Activated CD8-positive, alpha-beta T cell treated with anti-CD3 and anti-CD28 coated beads for 36 hours (primary cell): Measurements from ENCODE around the gene ATP9B. TPM values are rescaled to one million over a fixed set of nuclear protein-coding genes. Genes with fewer than 3 reads are reported as not detected.

ENCODE experiments used
- ATAC-seq: fragments of 200-7000 bp; cut with Tn5 transposase; one replicate; pipeline ENCODE4 v1.10.0; 2021; ENCODE audit warnings: mild to moderate bottlenecking, moderate library complexity
- CTCF ChIA-PET: fragments of 350-600 bp; sonication (Branson Sonifier 250); formaldehyde crosslinking; loops from one replicate; lab custom pipeline; 2021; ENCODE audit warnings: antibody characterized with exemption; lab: Charles Lee
- POLR2A ChIA-PET: fragments of 350-600 bp; sonication (Branson Sonifier 250); formaldehyde crosslinking; loops from one replicate; lab custom pipeline; 2021; ENCODE audit warnings: antibody characterized with exemption; lab: Charles Lee
- DNase-seq: peaks from one replicate; pipeline ENCODE4 v3.0.0-alpha.2; 2020
- H3K27ac Mint-ChIP-seq: one replicate; pipeline ENCODE4 v1.8.0; 2021; ENCODE audit warnings: mild to moderate bottlenecking, mixed read lengths
- H3K27me3 Mint-ChIP-seq: one replicate; pipeline ENCODE4 v1.8.0; 2021; ENCODE audit warnings: mixed read lengths
- H3K36me3 Mint-ChIP-seq: one replicate; pipeline ENCODE4 v1.8.0; 2021; ENCODE audit warnings: low read depth, mixed read lengths
- H3K4me1 Mint-ChIP-seq: one replicate; pipeline ENCODE4 v1.8.0; 2021; ENCODE audit warnings: low read depth, mixed read lengths
- H3K4me3 Mint-ChIP-seq: one replicate; pipeline ENCODE4 v1.8.0; 2021; ENCODE audit warnings: mild to moderate bottlenecking, moderate library complexity, mixed read lengths
- H3K9me3 Mint-ChIP-seq: one replicate; pipeline ENCODE4 v1.8.0; 2021; ENCODE audit warnings: mixed read lengths
- intact Hi-C: fragments of 100-400 bp; cut with micrococcal nuclease; formaldehyde crosslinking; loops from one replicate; pipeline ENCODE4 v1.10.0; 2022
- total RNA-seq, 2 experiments: library from RNA; stranded (reverse); gene quantifications; one replicate each; pipeline ENCODE4 v1.2.3, GENCODE V29; 2021
- TF ChIP-seq, protein P1 (sequence below): fragments of 200-600 bp; IDR thresholded peaks from one replicate; pipeline ENCODE4 v1.8.0; 2022; ENCODE audit warnings: antibody characterized with exemption, mild to moderate bottlenecking

Gene ATP9B
- total RNA-seq, 2 experiments from 2014 or later = 18.9 to 21.1 TPM

DNA sequence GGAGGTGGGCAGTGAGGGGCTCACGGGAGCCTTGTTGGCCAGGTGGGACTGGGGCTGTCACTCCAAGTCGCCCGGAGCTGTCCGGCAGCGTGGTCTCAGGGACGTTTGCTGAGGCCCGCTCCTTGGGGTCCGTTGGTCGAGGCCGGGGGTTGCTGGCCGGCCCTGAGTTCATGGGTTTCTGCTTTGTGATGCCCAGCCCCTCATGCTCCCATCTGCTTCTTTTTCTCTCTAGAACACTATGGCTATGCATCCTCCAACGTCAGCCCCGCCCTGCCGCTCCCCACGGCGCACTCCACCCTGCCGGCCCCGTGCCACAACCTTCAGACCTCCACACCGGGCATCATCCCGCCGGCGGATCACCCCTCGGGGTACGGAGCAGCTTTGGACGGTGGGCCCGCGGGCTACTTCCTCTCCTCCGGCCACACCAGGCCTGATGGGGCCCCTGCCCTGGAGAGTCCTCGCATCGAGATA, 341.0 kb downstream of the ATP9B start:
- intact Hi-C loops = no loop called here
- ChIA-PET CTCF (no interaction called here), POLR2A (no interaction called here)
- Mint-ChIP-seq H3K4me3 (no peak overlapping the region), H3K9me3 (peaks cover 2% of the 10 kb centered on the region), H3K36me3 (peaks cover 63% of the 10 kb centered on the region), H3K27ac (no peak overlapping the region), H3K27me3 (no peaks in the 10 kb centered on the region), H3K4me1 (peaks cover 41% of the 10 kb centered on the region)
- TF ChIP-seq, protein P1, sequence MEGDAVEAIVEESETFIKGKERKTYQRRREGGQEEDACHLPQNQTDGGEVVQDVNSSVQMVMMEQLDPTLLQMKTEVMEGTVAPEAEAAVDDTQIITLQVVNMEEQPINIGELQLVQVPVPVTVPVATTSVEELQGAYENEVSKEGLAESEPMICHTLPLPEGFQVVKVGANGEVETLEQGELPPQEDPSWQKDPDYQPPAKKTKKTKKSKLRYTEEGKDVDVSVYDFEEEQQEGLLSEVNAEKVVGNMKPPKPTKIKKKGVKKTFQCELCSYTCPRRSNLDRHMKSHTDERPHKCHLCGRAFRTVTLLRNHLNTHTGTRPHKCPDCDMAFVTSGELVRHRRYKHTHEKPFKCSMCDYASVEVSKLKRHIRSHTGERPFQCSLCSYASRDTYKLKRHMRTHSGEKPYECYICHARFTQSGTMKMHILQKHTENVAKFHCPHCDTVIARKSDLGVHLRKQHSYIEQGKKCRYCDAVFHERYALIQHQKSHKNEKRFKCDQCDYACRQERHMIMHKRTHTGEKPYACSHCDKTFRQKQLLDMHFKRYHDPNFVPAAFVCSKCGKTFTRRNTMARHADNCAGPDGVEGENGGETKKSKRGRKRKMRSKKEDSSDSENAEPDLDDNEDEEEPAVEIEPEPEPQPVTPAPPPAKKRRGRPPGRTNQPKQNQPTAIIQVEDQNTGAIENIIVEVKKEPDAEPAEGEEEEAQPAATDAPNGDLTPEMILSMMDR = no peak
- DNase-seq (no peak), ATAC-seq (no peak)

DNA sequence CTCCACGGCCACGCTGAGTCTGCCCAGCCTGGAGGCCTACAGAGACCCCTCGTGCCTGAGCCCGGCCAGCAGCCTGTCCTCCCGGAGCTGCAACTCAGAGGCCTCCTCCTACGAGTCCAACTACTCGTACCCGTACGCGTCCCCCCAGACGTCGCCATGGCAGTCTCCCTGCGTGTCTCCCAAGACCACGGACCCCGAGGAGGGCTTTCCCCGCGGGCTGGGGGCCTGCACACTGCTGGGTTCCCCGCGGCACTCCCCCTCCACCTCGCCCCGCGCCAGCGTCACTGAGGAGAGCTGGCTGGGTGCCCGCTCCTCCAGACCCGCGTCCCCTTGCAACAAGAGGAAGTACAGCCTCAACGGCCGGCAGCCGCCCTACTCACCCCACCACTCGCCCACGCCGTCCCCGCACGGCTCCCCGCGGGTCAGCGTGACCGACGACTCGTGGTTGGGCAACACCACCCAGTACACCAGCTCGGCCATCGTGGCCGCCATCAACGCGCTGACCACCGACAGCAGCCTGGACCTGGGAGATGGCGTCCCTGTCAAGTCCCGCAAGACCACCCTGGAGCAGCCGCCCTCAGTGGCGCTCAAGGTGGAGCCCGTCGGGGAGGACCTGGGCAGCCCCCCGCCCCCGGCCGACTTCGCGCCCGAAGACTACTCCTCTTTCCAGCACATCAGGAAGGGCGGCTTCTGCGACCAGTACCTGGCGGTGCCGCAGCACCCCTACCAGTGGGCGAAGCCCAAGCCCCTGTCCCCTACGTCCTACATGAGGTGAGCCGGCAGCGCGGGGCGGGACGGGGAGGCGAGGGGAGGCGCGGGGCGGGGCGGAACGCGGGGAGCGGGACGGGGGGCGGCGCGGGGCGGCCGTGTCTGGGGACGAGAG, 341.8 kb downstream of the ATP9B start:
- ChIA-PET CTCF (no interaction called here), POLR2A (no interaction called here)
- H3K9me3 Mint-ChIP-seq = peaks cover 2% of the 10 kb centered on the region
- no peaks in the 10 kb centered on the region for H3K27me3 Mint-ChIP-seq
- H3K4me3 Mint-ChIP-seq = no peak overlapping the region
- intact Hi-C loops = no loop called here
- ATAC-seq = no peak
- H3K36me3 Mint-ChIP-seq = peaks cover 60% of the 10 kb centered on the region
- TF ChIP-seq, protein P1 = no peak
- peaks cover 36% of the 10 kb centered on the region for H3K4me1 Mint-ChIP-seq
- H3K27ac Mint-ChIP-seq = no peak overlapping the region
- no peak for DNase-seq

DNA sequence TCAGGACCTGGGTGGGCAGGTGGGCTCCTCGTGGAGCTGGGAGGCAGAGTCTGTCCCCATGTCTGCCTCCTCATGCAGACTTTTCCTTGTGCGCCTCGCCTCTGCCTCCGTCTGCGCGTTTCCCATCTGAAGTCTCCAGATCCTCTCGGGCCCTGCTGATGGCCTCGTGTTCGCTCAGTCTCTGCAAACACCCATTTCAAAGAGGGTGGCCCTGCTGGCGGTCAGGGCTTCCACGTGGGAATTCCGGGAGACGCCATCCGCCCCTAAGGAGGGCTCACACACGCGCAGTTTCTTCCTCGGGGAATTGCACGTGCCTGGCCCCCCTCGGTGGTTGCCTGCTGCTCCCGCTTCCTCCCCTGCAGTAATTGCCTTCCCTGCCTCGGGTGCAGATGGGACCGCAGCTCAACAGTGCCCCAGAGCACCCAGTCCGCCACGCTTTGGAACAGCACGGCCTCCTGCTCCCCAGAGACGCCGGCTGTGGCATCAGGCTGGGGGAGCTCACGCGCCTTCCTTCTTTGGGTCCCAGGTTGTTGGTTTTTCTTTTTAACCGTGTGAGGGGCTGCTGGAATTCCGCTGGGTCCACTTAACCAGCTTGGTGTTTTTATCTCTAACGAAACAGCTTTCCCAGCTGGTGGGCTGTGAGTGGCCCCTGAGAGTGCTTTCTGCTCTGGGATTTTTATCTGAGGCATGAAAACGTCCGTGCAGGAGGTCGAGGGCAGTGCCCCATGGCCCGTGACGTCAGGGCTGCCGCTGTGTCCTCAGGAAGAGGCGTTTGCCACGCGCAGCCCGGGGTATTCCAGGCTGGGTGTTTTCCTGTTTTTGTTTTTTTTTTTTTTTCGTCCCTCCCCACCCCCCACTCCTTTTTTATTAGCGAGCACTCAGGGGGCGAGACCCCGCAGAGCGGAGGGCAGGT, 342.7 kb downstream of the ATP9B start:
- intact Hi-C loops = no loop called here
- ATAC-seq = no peak
- H3K36me3 Mint-ChIP-seq = peaks cover 54% of the 10 kb centered on the region
- H3K27me3 Mint-ChIP-seq = no peaks in the 10 kb centered on the region
- H3K27ac Mint-ChIP-seq = no peak overlapping the region
- no peak for DNase-seq
- POLR2A ChIA-PET = no interaction called here
- CTCF ChIA-PET = no interaction called here
- no peak overlapping the region for H3K4me3 Mint-ChIP-seq
- H3K9me3 Mint-ChIP-seq = no peaks in the 10 kb centered on the region
- H3K4me1 Mint-ChIP-seq = peaks cover 35% of the 10 kb centered on the region
- TF ChIP-seq, protein P1 = no peak

DNA sequence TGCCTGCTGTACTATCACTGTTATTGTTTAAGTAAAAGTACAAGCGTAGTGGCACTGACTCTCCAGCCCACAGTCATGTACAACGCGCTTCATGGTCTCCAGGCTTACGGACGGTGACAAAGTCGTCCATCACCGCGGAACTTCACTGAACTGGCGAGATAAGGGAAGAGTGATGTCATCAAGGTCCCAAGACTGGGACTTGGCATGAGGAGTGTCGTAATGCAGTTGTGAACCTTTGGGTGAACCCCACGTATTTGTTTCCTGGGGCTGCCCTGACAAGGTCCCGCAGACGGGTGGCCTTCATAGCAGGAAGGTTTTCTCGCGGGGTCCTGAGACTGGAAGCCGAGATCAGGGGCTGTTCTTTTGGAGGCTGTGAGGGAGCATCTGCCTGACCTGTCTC, 343.8 kb downstream of the ATP9B start:
- DNase-seq (no peak), ATAC-seq (no peak)
- Mint-ChIP-seq H3K27me3 (no peaks in the 10 kb centered on the region), H3K4me3 (no peak overlapping the region), H3K4me1 (peaks cover 29% of the 10 kb centered on the region), H3K27ac (no peak overlapping the region), H3K9me3 (no peaks in the 10 kb centered on the region), H3K36me3 (peaks cover 44% of the 10 kb centered on the region)
- ChIA-PET POLR2A (no interaction called here), CTCF (no interaction called here)
- TF ChIP-seq, protein P1 = no peak
- intact Hi-C loops = no loop called here
